GM12873 (cell line): ENCODE data around the gene VAT1L.

Experiments used
- CTCF ChIP-seq: IDR thresholded peaks from 2 replicates; pipeline ENCODE4 v1.5.1; 2012; ENCODE audit warnings: low read depth, mild to moderate bottlenecking, moderate library complexity, low read length, control low read depth; ENCODE audit not compliant: insufficient read depth; ENCODE audit errors: missing control alignments

VAT1L gene

GRCh38 chr16:77967054-77967904 is 178.9 kb downstream of the VAT1L start:
- TF ChIP-seq CTCF = no peak

- TF ChIP-seq CTCF = no peak
Measured at GRCh38 chr16:77969861-77970260, 181.5 kb downstream of the VAT1L start.

GRCh38 chr16:77970371-77970770 is 182.0 kb downstream of the VAT1L start:
- no peak for TF ChIP-seq CTCF

GRCh38 chr16:77971306-77972061 is 183.1 kb downstream of the VAT1L start:
- peak; percentile 80 for TF ChIP-seq CTCF

- TF ChIP-seq CTCF = no peak
Measured at GRCh38 chr16:77972062-77972392, 183.7 kb downstream of the VAT1L start.

- TF ChIP-seq CTCF = no peak
Measured at GRCh38 chr16:77974883-77975282, 186.5 kb downstream of the VAT1L start.

- no peak for TF ChIP-seq CTCF
Measured at GRCh38 chr16:77975942-77976341, 187.6 kb downstream of the VAT1L start.
